Neutrophil (primary cell): ENCODE measurements around the gene TMEM44.
A peak's percentile ranks its signal among the peaks of the same experiment; 100 is the strongest.

Experiments used
- H3K27ac ChIP-seq: fragments of 200-600 bp; sonication (generic); 2 replicates; pipeline ENCODE4 v1.5.1; 2016; ENCODE audit warnings: mild to moderate bottlenecking, moderate library complexity
- H3K27me3 ChIP-seq: fragments of 200-600 bp; sonication (generic); 2 replicates; pipeline ENCODE4 v1.6.0; 2016; ENCODE audit warnings: mild to moderate bottlenecking
- H3K36me3 ChIP-seq: fragments of 200-600 bp; sonication (generic); 2 replicates; pipeline ENCODE4 v1.5.1; 2017
- H3K4me1 ChIP-seq, 2 experiments: fragments of 200-600 bp in 1 of 2; sonication (generic) in 1 of 2; 1 replicate in 1 of 2; 2 replicates in 1 of 2; pipeline versions ENCODE4 v1.5.1 to v1.6.1; 2013 to 2016; ENCODE audit warnings: low read depth in 1 of 2, low read length in 1 of 2, mild to moderate bottlenecking in 1 of 2, moderate library complexity in 1 of 2; ENCODE audit not compliant: control insufficient read depth in 1 of 2, insufficient read depth in 1 of 2
- H3K4me3 ChIP-seq, 2 experiments: fragments of 200-600 bp in 1 of 2; sonication (generic) in 1 of 2; 1 replicate in 1 of 2; 2 replicates in 1 of 2; pipeline ENCODE4 v1.5.1; 2013 to 2016; ENCODE audit warnings: low read depth in 1 of 2, low read length in 1 of 2, mild to moderate bottlenecking in 1 of 2, moderate library complexity in 1 of 2
- H3K9me3 ChIP-seq: fragments of 200-600 bp; sonication (generic); 2 replicates; pipeline ENCODE4 v1.5.1; 2016
- TF ChIP-seq, protein P1 (sequence below): fragments of 200-600 bp; sonication (generic); IDR thresholded peaks from 2 replicates; pipeline ENCODE4 v1.5.1; 2016; ENCODE audit warnings: antibody characterized with exemption

TMEM44 gene

DNA sequence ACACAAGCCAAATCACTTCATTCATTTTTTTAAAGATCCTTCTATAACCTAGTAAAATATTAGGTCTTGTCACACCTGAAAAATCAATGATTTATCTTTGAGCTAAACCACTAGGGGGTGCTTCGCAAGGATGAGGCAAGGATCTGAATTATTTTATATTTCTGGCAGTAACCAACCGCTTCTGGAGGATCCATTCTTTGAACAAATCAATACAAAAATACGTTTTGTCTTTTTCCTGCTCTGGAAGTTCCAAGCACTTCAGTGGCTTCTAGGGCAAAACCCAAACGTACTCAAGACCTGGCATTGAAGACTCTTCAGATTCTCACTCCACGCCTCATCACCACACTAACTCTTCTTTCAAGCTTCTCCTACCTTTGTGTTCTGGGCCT, 38.3 kb upstream of the TMEM44 start:
- H3K9me3 ChIP-seq, result no peaks in the 10 kb centered on the region
- H3K4me3 ChIP-seq, result peak overlapping the region; percentile 79 to 87
- H3K27me3 ChIP-seq, result peaks cover 9% of the 10 kb centered on the region
- peak overlapping the region; percentile 93 for H3K27ac ChIP-seq
- H3K4me1 ChIP-seq, result peaks cover 17 to 20% of the 10 kb centered on the region in 2 experiments
- TF ChIP-seq, protein P1, sequence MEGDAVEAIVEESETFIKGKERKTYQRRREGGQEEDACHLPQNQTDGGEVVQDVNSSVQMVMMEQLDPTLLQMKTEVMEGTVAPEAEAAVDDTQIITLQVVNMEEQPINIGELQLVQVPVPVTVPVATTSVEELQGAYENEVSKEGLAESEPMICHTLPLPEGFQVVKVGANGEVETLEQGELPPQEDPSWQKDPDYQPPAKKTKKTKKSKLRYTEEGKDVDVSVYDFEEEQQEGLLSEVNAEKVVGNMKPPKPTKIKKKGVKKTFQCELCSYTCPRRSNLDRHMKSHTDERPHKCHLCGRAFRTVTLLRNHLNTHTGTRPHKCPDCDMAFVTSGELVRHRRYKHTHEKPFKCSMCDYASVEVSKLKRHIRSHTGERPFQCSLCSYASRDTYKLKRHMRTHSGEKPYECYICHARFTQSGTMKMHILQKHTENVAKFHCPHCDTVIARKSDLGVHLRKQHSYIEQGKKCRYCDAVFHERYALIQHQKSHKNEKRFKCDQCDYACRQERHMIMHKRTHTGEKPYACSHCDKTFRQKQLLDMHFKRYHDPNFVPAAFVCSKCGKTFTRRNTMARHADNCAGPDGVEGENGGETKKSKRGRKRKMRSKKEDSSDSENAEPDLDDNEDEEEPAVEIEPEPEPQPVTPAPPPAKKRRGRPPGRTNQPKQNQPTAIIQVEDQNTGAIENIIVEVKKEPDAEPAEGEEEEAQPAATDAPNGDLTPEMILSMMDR, result no peak
- H3K36me3 ChIP-seq, result peaks cover 6% of the 10 kb centered on the region

DNA sequence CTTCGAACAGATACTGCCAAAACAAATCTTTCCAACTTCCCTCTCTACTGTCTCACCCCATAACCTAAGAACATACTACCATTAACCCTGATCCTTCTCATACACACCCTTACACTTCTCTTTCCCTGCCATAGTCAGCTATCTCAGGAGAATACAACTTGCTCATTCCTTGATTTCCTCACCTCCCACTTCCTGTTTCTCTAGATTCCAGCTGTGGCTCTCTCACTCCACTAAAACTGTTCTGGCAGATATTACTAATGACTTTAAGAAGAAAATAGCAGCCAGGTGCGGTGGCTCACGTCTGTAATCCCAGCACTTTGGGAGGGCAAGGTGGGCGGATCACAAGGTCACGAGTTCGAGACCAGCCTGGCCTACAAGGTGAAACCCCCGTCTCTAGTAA, 34.1 kb upstream of the TMEM44 start:
- peaks cover 18% of the 10 kb centered on the region for H3K36me3 ChIP-seq
- no peak overlapping the region for H3K4me3 ChIP-seq
- TF ChIP-seq, protein P1, result no peak

DNA sequence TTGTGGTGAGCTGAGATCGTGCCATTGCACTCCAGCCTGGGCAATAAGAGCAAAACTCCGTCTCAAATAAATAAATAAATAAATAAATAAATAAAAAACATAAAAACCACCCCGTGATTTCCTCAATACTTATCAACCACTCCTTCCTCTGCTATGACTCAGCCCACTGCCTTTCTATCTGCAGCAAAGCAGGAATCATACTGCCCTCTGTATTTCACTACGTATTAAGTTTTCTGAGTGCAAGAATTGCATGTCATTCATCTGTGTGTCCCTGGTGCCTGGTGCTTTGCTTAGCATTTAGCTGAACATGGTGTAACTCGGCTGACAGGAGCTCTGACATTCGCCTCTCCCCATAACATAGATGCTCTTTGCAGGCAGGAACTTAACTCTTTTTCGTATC, 31.6 kb upstream of the TMEM44 start:
- H3K4me3 ChIP-seq, result no peak overlapping the region
- H3K4me1 ChIP-seq, result peaks cover 16% of the 10 kb centered on the region in 2 experiments
- H3K27me3 ChIP-seq, result no peaks in the 10 kb centered on the region
- H3K27ac ChIP-seq, result no peak overlapping the region
- TF ChIP-seq, protein P1, result no peak
- H3K9me3 ChIP-seq, result no peaks in the 10 kb centered on the region
- peaks cover 20% of the 10 kb centered on the region for H3K36me3 ChIP-seq

More for the DNA sequence above, 34.1 kb upstream of the TMEM44 start:
- Histone ChIP-seq H3K27me3 (no peaks in the 10 kb centered on the region), H3K4me1 (peaks cover 9 to 12% of the 10 kb centered on the region in 2 experiments), H3K9me3 (no peaks in the 10 kb centered on the region), H3K27ac (no peak overlapping the region)

DNA sequence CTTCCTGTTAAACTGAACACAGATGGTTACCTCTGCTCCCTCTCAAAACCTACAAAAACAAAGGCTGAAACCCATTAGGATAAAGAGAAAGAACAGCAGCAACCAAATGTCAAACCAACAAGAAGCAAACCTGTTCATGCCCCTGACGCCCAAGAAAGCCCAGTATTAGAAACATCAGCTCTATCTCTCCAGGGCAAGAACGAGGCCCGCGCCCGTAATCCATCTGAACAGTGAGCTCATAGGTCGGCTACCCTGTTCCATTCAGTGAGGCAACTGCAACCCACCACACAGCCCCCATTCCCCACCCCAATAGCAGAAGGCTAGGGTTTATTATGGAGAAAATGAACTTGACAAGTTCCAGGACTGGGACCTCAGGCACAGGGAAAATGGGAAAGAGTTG, 28.7 kb upstream of the TMEM44 start:
- peaks cover 25% of the 10 kb centered on the region for H3K36me3 ChIP-seq
- TF ChIP-seq, protein P1, result no peak
- peak overlapping the region; percentile 18 for H3K27ac ChIP-seq
- no peak overlapping the region for H3K4me3 ChIP-seq
- H3K27me3 ChIP-seq, result no peaks in the 10 kb centered on the region
- H3K9me3 ChIP-seq, result no peaks in the 10 kb centered on the region
- peaks cover 16% of the 10 kb centered on the region in 2 experiments for H3K4me1 ChIP-seq

DNA sequence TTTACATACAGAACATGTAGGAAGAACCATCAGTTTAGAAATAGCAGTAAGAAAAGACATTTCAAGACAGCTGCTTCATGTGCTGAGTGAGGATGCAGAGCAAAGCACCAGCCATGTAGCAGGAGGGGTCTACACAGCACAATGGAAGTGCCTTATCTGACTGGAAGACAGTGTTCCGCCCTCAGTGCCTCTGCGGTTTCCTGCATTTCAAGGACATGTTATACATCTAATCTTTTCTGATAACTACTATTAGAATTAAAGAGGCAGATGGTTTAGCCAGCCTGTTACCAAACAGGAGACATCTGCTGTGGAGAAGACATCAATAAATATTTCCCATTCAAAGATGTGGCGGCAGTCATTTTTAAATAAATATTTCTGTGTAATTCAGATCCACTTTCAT, 28.2 kb upstream of the TMEM44 start:
- H3K9me3 ChIP-seq, result no peaks in the 10 kb centered on the region
- H3K36me3 ChIP-seq, result peaks cover 22% of the 10 kb centered on the region
- peak overlapping the region; percentile 18 for H3K27ac ChIP-seq
- TF ChIP-seq, protein P1, result no peak
- H3K4me3 ChIP-seq, result no peak overlapping the region
- H3K4me1 ChIP-seq, result peaks cover 16% of the 10 kb centered on the region in 2 experiments
- no peaks in the 10 kb centered on the region for H3K27me3 ChIP-seq

DNA sequence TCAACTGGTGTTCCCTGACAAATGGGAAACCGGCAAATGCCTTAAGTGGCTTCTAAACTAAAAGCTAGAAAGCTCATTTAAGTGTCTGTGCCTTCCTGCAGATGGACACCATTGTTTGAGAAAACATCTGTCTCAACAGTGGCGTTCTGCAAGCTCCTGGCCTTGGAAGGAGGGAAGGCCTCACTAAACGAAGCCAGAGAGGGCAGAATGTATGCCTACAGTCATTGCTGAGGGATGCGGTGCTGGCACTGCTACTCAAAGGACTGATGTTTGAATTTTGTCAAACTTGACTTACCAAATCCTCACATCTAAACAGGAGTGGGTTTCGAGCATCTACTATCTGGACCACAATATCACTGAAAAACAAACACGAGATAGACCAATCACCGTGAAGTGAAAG, 26.6 kb upstream of the TMEM44 start:
- TF ChIP-seq, protein P1, result no peak
- peaks cover 11% of the 10 kb centered on the region for H3K36me3 ChIP-seq
- peaks cover 16% of the 10 kb centered on the region in 2 experiments for H3K4me1 ChIP-seq

More for the DNA sequence above, 26.6 kb upstream of the TMEM44 start:
- Histone ChIP-seq H3K27me3 (no peaks in the 10 kb centered on the region), H3K9me3 (no peaks in the 10 kb centered on the region), H3K27ac (no peak overlapping the region), H3K4me3 (no peak overlapping the region)
